Cardiac muscle cell (in vitro differentiated cells and primary cell): ENCODE results near the gene CXorf58. TPM values are rescaled to one million over a fixed set of nuclear protein-coding genes. Genes with fewer than 3 reads are reported as not detected.

Experiments used
- DNase-seq, 2 donors: peaks; one replicate each; pipeline versions ENCODE4 v3.0.0 to v3.0.0-alpha.2; 2010 to 2017; ENCODE audit warnings: low read depth in 1 of 2, low spot score in 1 of 2
- H3K27ac ChIP-seq: fragments of 200-600 bp; sonication (generic); 2 replicates; pipeline ENCODE4 v1.5.1; 2016
- H3K27me3 ChIP-seq: fragments of 200-600 bp; sonication (generic); 2 replicates; pipeline ENCODE4 v1.6.0; 2016; ENCODE audit warnings: control low read depth
- H3K36me3 ChIP-seq: fragments of 200-600 bp; sonication (generic); 2 replicates; pipeline ENCODE4 v1.5.1; 2016; ENCODE audit warnings: control low read depth
- H3K4me1 ChIP-seq: fragments of 200-600 bp; sonication (generic); 2 replicates; pipeline ENCODE4 v1.8.1; 2017; ENCODE audit warnings: low read depth, mild to moderate bottlenecking, mixed run types
- H3K4me3 ChIP-seq: fragments of 200-600 bp; sonication (generic); 2 replicates; pipeline ENCODE4 v1.5.1; 2016; ENCODE audit warnings: mild to moderate bottlenecking
- H3K9me3 ChIP-seq: fragments of 200-600 bp; sonication (generic); 2 replicates; pipeline ENCODE4 v1.5.1; 2017; ENCODE audit warnings: low read depth, mild to moderate bottlenecking, control low read depth
- CTCF ChIP-seq: IDR thresholded peaks from 2 replicates; pipeline ENCODE4 v1.5.1; 2012; ENCODE audit warnings: low read depth, mild to moderate bottlenecking, low read length
- polyA plus RNA-seq: library from polyadenylated mRNA; unstranded; fragments of >200 nt; fragmentation: Nextera tagmentation; extraction: Ambion mirVana; gene quantifications from 2 replicates; pipeline ENCODE4 v1.2.1, GENCODE V29; 2016
- total RNA-seq: library from RNA; depleted of rRNA; stranded (reverse); fragments of >200 nt; gene quantifications from 2 replicates; pipeline ENCODE4 v1.2.3, GENCODE V29; 2016

CXorf58 gene
- total and polyA plus RNA-seq, 2 experiments from 2014 or later = 0.43 to 0.45 TPM

- H3K27me3 ChIP-seq = no peaks in the 10 kb centered on the region
- no peaks in the 10 kb centered on the region for H3K4me1 ChIP-seq
- peak; percentile 31 for TF ChIP-seq CTCF
- no peak overlapping the region for H3K4me3 ChIP-seq
- DNase-seq = peak in 1 of 2 donors; percentile 41
- no peak overlapping the region for H3K27ac ChIP-seq
- H3K36me3 ChIP-seq = no peaks in the 10 kb centered on the region
- no peaks in the 10 kb centered on the region for H3K9me3 ChIP-seq
Observed at GRCh38 chrX:23919706-23920320, 12.0 kb downstream of the CXorf58 start.

GRCh38 chrX:23926015-23926414, 18.2 kb downstream of the CXorf58 start:
- no peak overlapping the region for H3K27ac ChIP-seq
- DNase-seq = peak in 1 of 2 donors; percentile 17
- H3K36me3 ChIP-seq = no peaks in the 10 kb centered on the region
- TF ChIP-seq CTCF = no peak
- H3K4me1 ChIP-seq = no peaks in the 10 kb centered on the region
- H3K27me3 ChIP-seq = no peaks in the 10 kb centered on the region
- H3K9me3 ChIP-seq = no peaks in the 10 kb centered on the region
- no peak overlapping the region for H3K4me3 ChIP-seq

- Histone ChIP-seq H3K4me1 (no peaks in the 10 kb centered on the region), H3K4me3 (no peak overlapping the region), H3K9me3 (no peaks in the 10 kb centered on the region), H3K36me3 (no peaks in the 10 kb centered on the region), H3K27me3 (no peaks in the 10 kb centered on the region), H3K27ac (no peak overlapping the region)
- DNase-seq = no peak
- TF ChIP-seq CTCF = no peak
Observed at GRCh38 chrX:23930894-23931604, 23.2 kb downstream of the CXorf58 start.

GRCh38 chrX:23932046-23932445, 24.2 kb downstream of the CXorf58 start:
- Histone ChIP-seq H3K4me1 (no peaks in the 10 kb centered on the region), H3K27me3 (no peaks in the 10 kb centered on the region), H3K36me3 (no peaks in the 10 kb centered on the region), H3K27ac (no peak overlapping the region), H3K4me3 (no peak overlapping the region), H3K9me3 (no peaks in the 10 kb centered on the region)
- TF ChIP-seq CTCF = no peak
- DNase-seq = peak in 1 of 2 donors; percentile 23

- Histone ChIP-seq H3K27ac (no peak overlapping the region), H3K36me3 (no peaks in the 10 kb centered on the region), H3K4me3 (no peak overlapping the region), H3K4me1 (no peaks in the 10 kb centered on the region), H3K9me3 (no peaks in the 10 kb centered on the region), H3K27me3 (no peaks in the 10 kb centered on the region)
- TF ChIP-seq CTCF = no peak
- peak in 1 of 2 donors; percentile 17 for DNase-seq
Observed at GRCh38 chrX:23935106-23935505, 27.3 kb downstream of the CXorf58 start.
